D721Med (cell line): Measurements from ENCODE around the gene AFF3.
"Not testable (repeated sequence)": the region's sequence is repeated elsewhere in the genome, so short reads cannot be mapped to it uniquely, and the experiment has no call there.

ENCODE experiments used
- DNase-seq: peaks from one replicate; pipeline ENCODE4 v3.0.0; 2011; ENCODE audit warnings: low spot score; ENCODE audit not compliant: insufficient read length
- FAIRE-seq: peaks from 2 replicates; lab custom pipeline; 2011; peaks lifted over from hg19 to GRCh38; lab: Jason Lieb, UNC
- CTCF ChIP-seq: IDR thresholded peaks from 2 replicates; pipeline ENCODE4 v1.5.1; 2012; ENCODE audit warnings: mild to moderate bottlenecking, control low read depth; ENCODE audit not compliant: insufficient read depth; ENCODE audit errors: missing control alignments

Gene AFF3

GRCh38 chr2:99936065-99936464, 206.3 kb downstream of the AFF3 start:
- no peak for DNase-seq
- no peak for FAIRE-seq
- TF ChIP-seq CTCF: no peak

GRCh38 chr2:99935662-99936061, 206.7 kb downstream of the AFF3 start:
- DNase-seq: no peak
- no peak for TF ChIP-seq CTCF
- FAIRE-seq: no peak

GRCh38 chr2:99933894-99934650, 208.3 kb downstream of the AFF3 start:
- no peak for DNase-seq
- no peak for FAIRE-seq
- TF ChIP-seq CTCF: no peak

- FAIRE-seq, DNase-seq: not testable (repeated sequence)
Observed at GRCh38 chr2:99933491-99933890, 208.9 kb downstream of the AFF3 start.

GRCh38 chr2:99928470-99929053, 213.8 kb downstream of the AFF3 start:
- no peak for DNase-seq
- no peak for FAIRE-seq

GRCh38 chr2:99927690-99928207, 214.6 kb downstream of the AFF3 start:
- not testable (repeated sequence) for DNase-seq, FAIRE-seq

More at GRCh38 chr2:99928470-99929053, 213.8 kb downstream of the AFF3 start:
- TF ChIP-seq CTCF: no peak

- DNase-seq (no peak), FAIRE-seq (no peak)
- no peak for TF ChIP-seq CTCF
Observed at GRCh38 chr2:99926986-99927385, 215.4 kb downstream of the AFF3 start.

- FAIRE-seq (no peak), DNase-seq (no peak)
- TF ChIP-seq CTCF: no peak
Observed at GRCh38 chr2:99925960-99926359, 216.4 kb downstream of the AFF3 start.
